HG02943 (cell line): ENCODE measurements around the gene KLC3.

Source experiments
- ATAC-seq: cut with Tn5 transposase; IDR thresholded peaks from one replicate; pipeline ENCODE4 v1.9.1; 2021; ENCODE audit warnings: mild to moderate bottlenecking, low read depth, moderate library complexity; ENCODE audit not compliant: unreplicated experiment

The KLC3 gene

DNA sequence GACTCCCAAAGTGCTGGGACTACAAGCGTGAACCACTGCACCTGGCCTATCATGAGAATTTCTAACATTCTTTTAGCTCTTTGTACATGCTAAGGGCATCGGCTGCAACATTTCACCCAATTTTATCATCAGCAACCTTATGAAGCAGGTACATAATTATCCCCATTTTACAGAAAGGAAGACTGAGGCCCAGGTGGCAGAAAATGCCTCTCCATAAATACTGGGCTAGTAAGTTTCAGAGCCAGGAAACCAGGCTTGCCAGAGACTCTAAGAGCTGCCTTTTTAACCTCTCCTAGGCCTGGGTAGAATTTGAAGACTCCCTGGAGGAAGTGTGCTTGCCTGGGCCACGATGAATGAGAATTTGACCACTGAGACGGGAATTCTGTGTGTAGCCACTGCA is 27.6 kb downstream of the KLC3 start:
- ATAC-seq, result no peak

DNA sequence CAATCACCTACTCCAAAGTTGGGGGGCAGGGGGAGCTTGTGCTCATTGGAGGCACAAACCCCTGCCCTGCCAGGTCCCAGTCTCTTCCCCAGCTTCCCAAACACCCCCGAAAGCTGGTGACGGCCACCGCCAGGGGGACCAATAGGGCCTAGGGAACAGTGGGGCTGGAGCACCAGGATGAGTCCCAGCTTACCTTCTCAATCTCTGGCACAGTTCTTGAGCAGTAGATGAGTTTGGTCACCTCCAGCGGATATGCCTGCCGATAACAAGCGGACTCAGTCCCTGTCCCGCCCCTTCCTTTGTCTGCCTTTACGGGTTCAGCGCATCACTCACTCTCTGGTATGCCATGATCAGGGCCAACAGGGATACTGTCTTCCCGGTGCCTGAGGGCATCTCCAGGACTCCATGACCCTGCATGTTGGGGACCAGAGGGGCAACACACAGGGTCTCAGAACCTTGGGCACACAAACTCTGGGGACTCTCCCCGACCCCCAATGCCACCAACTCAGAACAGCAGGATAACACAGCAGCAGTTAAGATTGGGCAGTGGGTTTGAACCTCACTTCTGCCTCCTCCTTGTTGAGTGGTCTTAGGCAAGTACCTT is 28.3 kb downstream of the KLC3 start:
- ATAC-seq, result no peak

DNA sequence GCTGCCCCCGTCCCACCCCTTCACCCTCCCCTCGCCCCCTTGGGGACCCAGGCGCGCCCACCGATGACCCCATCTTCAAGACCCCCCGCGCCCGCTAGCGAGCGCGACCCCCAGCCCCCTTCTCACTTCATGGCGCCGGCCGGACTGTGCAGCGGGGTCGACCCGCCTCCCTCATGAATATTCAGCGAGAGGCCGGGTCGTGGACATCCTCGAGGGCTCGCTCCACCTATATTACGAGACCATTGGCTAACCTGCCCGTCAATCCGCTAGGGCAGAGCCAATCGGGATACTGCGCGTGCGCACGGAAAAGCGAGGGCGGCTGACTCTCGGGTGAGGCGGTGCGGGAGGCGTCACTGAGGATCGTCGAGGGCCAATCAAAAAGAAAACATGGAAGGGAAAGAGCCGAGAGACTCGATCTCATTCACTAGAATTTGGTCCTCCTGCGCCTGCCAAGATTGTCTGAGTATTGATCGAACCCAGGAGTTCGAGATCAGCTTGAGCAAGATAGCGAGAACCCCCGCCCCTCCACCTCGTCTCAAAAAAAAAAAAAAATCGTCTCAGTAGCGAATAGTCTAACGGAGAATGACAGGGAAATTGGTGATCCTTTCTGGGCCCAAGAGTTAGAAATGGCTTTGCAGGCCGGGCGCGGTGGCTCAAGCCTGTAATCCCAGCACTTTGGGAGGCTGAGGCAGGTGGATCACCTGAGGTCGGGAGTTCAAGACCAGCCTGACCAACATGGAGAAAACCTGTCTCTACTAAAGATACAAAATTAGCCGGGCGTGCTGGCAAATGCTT is 30.1 kb downstream of the KLC3 start, which contains the start of gene ERCC2:
Gene ERCC2, minus strand, starts transcription at position 164 of the 795 bp plus-strand sequence. Its CDS starts 33 bp downstream, at position 131.
- ATAC-seq, result peak; percentile 93

DNA sequence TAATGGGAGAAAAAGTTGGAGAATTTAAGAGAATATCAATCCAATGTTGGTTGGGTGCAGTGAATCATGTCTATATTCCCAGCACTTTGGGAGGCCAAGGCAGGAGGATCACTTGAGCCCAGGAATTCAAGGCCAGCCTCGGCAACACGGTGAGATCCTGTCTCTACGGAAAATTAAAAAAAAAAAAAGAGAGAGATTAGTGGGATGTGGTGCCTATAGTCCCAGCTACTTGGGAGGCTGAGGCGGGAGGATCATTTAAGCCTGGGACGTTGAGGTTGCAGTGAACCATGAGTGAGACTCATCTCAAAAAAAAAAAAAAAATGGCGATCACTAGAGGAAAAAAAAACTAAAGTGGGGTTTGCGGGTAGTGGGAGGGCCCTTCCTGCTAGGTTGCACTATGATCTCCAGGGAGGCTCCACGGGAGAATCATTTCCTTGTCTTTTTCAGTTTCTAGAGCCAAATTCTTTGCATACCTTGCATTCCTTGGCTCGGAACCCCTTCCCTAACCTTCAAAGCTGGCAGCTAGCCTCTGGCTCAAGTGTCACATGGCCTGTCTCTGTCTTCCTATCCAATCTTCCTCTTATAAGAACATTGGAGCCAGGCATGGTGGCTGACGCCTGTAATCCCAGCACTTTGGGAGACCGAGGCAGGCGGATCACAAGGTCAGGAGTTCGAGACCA is 35.6 kb downstream of the KLC3 start:
- no peak for ATAC-seq

DNA sequence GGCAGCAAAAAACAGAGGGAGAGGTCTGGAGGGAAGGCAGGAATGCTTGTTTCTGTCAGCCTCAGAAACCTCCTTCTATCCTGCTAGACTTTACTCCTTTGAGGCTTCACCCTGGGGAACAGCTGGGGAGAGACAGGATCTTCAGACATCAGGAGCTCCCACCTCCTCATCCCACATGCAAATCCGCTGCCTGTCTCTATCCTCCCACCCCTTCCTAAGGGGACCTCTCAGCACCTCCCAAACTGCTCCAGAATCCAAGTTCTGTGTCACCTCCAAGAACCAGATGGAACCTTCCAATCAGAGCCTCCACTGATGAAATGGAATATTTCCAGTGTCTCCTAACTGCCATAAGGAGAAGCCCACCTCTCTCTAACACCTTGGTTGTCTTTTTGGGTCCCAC is 39.6 kb downstream of the KLC3 start:
- ATAC-seq, result no peak

DNA sequence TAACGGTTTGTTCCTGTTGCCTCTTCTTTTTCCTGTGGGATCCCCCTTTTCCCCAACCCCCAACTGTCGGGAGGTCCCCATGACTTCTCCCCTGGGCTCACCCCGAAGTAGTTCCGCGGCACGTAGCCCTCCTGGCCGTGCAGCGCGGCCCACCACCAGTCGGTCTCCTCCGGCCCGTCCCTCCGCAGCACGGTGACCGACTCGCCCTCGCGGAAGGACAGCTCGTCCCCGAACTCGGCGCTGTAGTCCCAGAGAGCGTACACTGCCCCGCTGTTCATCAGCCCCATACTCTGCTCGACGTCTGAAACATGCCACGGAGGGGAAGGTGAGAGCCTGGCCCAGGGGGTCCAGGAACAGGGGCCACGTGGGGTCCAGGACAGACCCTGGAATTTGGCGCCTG is 41.9 kb downstream of the KLC3 start:
- ATAC-seq, result no peak

DNA sequence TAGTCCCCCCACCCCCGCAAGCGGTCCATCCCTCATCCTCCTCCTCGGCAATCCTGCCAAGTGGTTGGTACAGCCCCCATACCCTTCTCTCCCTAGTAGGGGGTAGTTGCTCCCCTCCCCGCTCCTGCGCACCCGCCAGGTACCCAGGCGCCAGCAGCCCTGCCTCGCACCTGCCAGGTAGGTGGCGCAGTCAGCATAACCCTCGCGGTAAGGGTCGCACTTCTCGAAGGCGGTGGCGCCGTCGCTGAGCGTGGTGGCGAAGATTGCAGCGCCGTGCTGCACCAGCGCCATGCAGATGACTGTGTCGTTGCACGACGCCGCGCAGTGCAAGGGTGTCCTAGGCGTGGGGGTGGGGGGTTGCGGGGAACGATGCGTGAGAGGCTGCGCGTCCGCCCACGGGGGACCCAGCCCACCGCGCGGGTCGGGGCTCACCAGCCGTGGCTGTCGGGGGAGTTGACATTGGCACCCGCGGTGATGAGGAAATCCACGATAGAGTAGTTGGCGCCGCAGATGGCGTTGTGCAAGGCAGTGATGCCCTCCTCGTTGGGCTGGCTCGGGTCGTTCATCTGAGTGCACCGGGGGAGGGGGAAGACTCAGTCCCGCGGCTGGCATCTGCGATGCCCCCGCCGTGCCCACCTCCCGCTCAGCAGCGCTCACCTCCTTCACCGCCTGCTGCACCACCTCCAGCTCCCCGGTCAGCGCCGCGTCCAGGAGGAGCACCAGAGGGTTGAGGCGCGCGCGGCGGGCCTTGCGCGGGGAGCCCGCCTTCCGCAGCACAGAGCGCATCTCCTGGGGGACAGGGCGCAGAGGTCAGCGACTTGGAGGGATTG is 45.1 kb downstream of the KLC3 start:
- no peak for ATAC-seq

DNA sequence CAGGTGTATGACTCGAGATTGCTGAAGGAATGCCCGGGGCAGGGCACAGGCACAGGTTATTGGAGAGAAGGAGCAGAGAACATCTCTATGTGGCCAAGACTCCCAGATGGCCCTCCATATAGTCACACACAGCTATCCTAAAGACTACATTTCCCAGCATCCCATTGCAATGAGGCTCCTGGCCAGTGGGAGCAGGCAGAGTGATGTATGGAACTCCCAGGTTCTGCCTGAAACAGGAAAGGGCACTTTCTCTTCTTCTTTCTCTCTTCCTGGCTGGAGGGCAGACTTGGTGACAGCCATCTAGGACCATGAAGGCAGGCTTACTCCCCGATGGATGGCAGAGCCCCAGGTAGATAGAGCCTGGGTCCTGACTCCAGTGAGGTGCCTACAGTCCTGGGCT is 50.8 kb downstream of the KLC3 start:
- ATAC-seq, result no peak

DNA sequence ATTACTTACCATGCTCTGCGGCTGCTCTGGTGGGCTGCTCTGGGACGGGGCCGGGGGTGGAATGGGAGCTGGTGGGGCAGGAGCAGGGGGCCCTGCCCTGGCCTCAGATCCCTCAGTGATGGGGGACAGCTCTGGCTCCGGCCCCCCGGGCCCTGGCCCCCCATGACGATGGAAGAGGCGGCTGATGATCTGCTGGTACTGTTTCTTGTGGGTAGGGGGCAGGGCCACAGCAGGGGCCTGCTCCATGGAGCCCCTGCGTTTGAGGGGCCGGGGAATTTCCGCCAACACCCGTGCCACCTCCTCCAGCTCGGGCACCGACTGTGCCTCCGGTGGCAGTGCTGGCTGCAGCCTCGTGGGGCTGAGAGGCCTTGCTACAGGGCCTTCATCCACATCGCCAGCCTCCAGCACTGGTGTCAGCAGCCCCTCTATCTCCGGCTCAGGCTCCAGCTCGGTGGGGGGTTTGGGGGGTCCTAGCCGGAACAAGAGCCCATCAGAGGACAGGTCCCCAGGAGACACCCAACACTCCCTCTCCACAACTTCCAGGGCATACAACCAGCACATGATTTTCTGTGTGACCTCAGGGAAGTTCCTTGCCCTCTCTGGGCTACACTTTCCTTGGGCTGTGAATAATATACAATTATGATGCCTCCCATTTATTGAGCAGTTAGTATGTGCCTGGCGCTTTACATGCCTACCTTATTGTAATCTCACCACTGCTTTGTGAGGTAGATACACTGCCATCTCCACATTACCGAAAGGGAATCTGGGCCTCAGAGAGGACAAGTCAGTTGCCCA is 51.5 kb downstream of the KLC3 start:
- no peak for ATAC-seq

DNA sequence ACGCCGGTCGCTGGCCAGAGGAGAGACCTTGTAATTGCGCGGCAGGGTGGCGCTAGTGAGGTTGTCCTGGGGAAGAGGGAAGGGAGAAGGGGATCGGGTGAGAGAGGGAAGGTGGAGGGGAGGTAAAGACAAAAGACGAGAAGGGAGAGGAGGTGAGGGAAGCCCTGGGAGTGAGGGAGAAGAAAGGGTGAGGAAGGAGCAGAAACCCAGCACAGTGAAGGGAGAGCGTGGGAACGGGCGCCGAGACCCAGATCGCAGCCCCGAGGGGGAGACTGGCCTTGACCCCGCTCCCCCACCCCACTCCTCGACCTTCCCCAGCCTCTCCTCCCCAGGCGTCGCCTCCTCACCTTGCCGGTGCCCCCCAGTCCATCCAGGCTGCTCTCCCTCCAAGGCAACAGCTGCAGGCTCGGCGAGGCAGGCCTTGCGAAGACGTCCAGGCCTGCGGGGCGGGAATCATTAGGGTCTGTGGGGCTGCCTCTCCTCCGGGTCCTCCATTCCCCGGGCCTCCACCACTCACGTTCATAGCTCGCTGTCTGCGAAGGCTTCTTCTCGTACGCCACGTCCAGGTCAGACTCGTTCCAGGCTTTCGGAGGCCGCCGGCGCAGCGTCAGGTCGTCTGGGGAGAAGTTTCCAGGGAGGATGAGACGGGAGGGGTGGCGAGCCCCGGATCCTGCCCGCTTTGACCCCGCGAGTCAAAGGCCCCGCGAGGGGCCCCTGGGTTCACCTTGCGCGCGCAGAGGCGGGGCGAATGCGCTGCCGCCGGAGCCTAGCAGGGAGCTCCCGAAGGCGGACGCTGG is 55.5 kb downstream of the KLC3 start:
- no peak for ATAC-seq

DNA sequence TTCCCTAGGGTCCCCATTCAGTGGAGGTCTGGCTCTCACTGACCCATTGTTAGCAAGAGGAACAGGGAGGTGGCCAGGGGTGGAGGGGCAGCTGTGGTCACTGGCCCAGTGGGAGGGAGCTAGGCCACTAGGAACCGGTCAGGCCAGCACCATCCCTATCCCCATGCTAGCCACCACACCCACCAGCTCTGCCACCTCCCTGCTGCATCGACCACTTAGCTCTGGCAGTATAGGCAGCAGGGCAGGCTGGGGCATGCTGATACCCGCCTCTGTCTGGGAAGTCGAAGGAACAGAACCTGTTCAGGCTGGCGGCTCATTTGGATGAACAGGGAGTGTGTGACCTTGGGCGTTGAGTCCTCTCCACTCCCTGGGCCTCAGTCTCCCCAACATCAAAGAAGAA is 59.6 kb downstream of the KLC3 start:
- no peak for ATAC-seq
